ENCODE results near the gene DIPK1C.

Gene DIPK1C

DNA sequence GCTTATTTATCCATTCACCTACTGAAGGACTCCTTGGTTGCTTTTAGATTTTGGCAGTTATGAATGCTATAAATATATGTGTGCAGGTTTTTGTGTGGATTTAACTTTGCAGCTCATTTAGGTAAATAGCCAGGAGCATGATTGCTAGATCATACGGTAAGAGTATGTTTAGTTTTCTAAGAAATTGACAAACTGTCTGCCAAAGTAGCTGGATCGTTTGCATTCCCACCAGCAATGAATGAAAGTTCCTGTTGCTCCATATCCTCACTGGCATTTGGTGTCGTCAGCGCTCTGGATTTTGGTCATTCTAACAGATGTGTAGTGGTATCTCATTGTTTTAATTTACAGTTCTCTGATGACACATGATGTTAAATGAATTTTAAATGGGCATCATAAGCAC, 8.7 kb upstream of the DIPK1C start:
- ChIA-PET POLR2A (ENCODE audit: low non-redundant PET) (no interaction called here), CTCF (no interaction called here)
- TF ChIP-seq, protein P1, sequence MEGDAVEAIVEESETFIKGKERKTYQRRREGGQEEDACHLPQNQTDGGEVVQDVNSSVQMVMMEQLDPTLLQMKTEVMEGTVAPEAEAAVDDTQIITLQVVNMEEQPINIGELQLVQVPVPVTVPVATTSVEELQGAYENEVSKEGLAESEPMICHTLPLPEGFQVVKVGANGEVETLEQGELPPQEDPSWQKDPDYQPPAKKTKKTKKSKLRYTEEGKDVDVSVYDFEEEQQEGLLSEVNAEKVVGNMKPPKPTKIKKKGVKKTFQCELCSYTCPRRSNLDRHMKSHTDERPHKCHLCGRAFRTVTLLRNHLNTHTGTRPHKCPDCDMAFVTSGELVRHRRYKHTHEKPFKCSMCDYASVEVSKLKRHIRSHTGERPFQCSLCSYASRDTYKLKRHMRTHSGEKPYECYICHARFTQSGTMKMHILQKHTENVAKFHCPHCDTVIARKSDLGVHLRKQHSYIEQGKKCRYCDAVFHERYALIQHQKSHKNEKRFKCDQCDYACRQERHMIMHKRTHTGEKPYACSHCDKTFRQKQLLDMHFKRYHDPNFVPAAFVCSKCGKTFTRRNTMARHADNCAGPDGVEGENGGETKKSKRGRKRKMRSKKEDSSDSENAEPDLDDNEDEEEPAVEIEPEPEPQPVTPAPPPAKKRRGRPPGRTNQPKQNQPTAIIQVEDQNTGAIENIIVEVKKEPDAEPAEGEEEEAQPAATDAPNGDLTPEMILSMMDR (conservative IDR thresholded peaks at IDR 0.05; ENCODE audit: low read depth) = no peak
- H3K27ac ChIP-seq = no peak overlapping the region
- no peak for DNase-seq (ENCODE audit: low spot score)

DNA sequence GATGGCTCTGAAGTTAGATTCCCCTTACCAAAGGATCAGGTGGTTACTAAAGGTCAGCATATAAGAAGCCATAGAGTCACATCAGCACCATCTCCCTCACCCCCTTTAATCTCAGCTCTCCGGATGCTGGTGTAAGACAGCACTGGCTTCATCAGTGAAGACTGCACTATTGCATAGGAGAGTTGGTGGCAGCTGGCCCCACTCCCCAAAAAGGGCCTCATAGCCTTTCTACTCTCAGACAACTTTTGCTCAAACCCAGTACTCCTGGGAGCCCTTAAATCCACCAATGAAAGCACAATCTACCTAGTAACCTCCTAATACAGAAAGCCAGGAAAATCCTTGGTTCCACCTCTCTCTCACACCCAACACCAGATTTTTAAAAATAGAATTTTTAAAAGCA, 6.9 kb upstream of the DIPK1C start:
- H3K27ac ChIP-seq = no peak overlapping the region
- TF ChIP-seq, protein P1 (conservative IDR thresholded peaks at IDR 0.05; ENCODE audit: low read depth) = no peak
- CTCF ChIA-PET = no interaction called here
- POLR2A ChIA-PET (ENCODE audit: low non-redundant PET) = no interaction called here
- DNase-seq (ENCODE audit: low spot score) = no peak

DNA sequence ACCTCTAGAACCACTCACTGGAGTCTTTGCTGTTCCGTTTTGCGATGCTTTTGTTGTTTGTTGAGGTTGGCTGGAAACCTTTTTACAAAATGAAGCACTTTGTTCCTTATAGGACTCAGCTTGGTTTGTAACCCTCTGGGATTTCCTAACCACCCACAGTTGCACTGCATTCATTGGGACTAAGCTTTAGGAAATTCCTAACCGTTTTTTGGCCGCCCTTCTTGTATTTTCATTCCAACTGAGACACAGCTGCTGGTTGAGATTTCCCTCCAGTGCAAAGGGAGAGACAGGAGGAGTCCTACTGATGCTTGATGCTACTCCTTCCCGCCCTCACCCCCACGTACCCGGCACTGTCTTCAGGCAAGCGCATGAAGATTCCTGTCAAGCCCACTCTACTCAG, 6.1 kb upstream of the DIPK1C start:
- TF ChIP-seq, protein P1 (conservative IDR thresholded peaks at IDR 0.05; ENCODE audit: low read depth) = no peak
- H3K27ac ChIP-seq = no peak overlapping the region
- no peak for DNase-seq (ENCODE audit: low spot score)
- ChIA-PET POLR2A (ENCODE audit: low non-redundant PET) (no interaction called here), CTCF (no interaction called here)

DNA sequence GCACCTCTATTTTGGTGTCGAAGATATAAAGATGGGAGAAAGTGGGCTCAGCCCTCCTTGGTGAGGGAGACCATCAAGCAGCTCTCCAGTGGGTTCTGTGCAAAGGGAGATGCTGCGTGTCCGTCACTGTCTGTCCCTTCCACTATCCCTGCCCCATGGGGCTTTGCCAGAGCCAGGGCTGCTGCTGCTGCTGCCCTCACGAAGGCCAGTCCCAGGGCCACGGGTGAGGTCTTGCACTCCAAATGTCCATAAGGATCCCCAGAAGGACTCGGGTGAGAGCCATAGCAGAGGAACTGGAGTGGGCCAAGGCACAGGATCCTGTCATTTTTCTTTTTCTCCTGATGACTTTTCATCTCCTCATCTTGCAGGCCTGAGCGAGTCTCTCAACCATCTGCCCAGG, 3.7 kb upstream of the DIPK1C start:
- ChIA-PET CTCF (interaction anchor here (0.7 kb wide), 1 partner anchor 98 kb away, joined by 8 read pairs; no protein-coding TSS in a partner anchor), POLR2A (ENCODE audit: low non-redundant PET) (no interaction called here)
- no peak for DNase-seq (ENCODE audit: low spot score)
- H3K27ac ChIP-seq = no peak overlapping the region
- TF ChIP-seq, protein P1 (conservative IDR thresholded peaks at IDR 0.05; ENCODE audit: low read depth) = no peak

DNA sequence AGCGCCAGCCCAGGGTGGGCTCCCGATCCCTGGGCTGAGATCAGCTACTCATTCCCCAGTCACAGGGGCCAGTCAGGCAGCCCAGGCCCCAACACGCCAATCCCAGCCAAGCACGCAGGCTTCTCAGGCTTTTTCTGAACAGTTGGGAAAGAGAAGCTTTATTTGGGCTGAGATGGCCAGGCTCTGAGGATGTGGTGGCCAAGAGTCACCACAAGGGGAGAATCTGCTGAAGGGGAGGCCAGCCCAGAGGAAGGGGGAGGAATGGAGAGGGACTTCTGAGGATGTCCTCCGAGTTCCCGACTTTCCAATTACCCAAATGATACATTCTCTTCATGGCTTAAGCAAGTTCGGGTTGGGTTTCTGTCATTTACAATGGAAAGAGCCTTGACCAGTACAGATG, 2.8 kb upstream of the DIPK1C start:
- DNase-seq (ENCODE audit: low spot score) = no peak
- TF ChIP-seq, protein P1 (conservative IDR thresholded peaks at IDR 0.05; ENCODE audit: low read depth) = no peak
- POLR2A ChIA-PET (ENCODE audit: low non-redundant PET) = no interaction called here
- CTCF ChIA-PET = no interaction called here
- no peak overlapping the region for H3K27ac ChIP-seq

DNA sequence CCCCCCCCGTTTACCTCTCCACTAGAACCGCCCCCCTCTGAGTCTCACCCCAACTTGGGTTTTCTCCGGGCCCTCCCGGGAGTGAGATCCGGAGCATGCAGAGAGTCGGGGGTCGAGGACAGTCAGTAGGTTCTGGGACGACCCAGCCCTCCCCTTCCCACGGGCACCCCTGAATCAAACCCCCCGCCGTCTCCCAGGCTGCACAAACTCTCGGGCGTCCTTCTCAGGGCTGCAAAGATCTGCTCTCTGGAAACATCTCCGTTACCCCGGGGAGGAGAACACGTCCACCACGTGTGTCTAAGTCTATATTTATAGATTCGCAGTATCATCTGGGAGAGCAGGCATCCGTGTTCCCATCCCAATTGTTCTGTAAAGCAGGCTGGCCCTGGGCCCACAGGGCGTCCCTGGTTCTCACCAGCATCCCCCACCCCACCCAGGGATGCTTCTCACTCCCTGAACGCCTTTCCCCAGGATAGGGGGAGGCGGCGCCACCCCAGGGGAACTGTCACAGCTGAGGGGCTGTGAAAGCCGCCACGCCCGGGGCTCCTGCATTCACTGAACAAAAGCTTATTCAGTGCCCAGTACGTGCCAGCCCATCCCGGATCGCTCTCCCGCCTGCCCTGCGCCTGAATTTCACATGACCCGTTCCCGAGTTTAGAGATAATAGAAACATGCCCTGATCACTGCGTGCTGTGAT, 765 bp upstream of the DIPK1C start:
- no peak for DNase-seq (ENCODE audit: low spot score)
- TF ChIP-seq, protein P1 (conservative IDR thresholded peaks at IDR 0.05; ENCODE audit: low read depth) = no peak
- ChIA-PET CTCF (no interaction called here), POLR2A (ENCODE audit: low non-redundant PET) (no interaction called here)
- no peak overlapping the region for H3K27ac ChIP-seq
